Suppressor macrophage (primary cell): ENCODE measurements around the gene PCCA.
A peak's percentile ranks its signal among the peaks of the same experiment; 100 is the strongest.
"Not testable (repeated sequence)": the region's sequence is repeated elsewhere in the genome, so short reads cannot be mapped to it uniquely, and the experiment has no call there.

ENCODE experiments used
- DNase-seq, 4 experiments: peaks; one replicate each; pipeline ENCODE4 v3.0.0-alpha.2; 2020 to 2022

Gene PCCA

GRCh38 chr13:100140441-100140840, 51.5 kb downstream of the PCCA start:
- no peak for DNase-seq

- DNase-seq, result not testable (repeated sequence)
Measured at GRCh38 chr13:100141461-100141961, 52.6 kb downstream of the PCCA start.

DNA sequence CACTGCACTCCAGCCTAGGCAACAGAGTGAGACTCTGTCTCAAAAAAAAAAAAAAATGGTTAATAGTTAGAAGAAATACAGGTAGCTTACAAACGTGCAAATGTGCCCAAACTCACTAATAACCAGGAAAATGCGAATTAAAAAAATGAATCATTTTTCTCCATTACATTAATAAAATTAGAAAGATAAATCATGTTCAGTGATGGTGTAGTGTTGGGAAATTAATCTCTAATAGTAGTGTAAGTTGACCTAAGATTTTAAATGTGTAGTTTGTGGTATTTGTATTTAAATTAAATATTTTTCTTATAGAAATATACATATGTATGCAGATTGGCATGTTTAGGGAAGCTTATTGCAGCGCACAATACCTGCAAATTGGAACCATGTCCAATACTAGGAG, 57.6 kb downstream of the PCCA start:
- DNase-seq, result no peak

- DNase-seq, result no peak
Measured at GRCh38 chr13:100147825-100148224, 58.9 kb downstream of the PCCA start.

- no peak for DNase-seq
Measured at GRCh38 chr13:100148422-100148821, 59.5 kb downstream of the PCCA start.

- DNase-seq, result no peak
Measured at GRCh38 chr13:100149389-100149788, 60.5 kb downstream of the PCCA start.

DNA sequence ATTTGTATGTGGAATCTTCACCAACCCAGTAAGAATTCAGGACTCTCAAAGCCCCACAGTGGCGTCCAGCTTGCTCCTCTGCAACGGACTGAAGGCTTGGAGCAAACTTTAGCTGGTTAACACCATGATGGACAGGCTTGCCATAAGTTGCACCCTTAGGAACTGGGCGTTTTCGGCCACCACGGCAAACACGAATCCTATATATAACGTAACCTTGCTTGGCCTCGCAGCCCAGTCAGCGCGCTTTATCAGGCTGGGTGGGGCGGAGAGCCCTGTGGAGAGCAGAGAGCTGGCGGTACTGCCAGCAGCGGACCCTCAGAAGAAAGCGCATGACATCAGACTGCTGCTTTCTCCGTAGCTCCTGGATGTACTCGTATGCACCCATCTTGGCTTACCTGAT, 61.8 kb downstream of the PCCA start:
- not testable (repeated sequence) for DNase-seq

- DNase-seq, result no peak
Measured at GRCh38 chr13:100154842-100155416, 66.0 kb downstream of the PCCA start.

DNA sequence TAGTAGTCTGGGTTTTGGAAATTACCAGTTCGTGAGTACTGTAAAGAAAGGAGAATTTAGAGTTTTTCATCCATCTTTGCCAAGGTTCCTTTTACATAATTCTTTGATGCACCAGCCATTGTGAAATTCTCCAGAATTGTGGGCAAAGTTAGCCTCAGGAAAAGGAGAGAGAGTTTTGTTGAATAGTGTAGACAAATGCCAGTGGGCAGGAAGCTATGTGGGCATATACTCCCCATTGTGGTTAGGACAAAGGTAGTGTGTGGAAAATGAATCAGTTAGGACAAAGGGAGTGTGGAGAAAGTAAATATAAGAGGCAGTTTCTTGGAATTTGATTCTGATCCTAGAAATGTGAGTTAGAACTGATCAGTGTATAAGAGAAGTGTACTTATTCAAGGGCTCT, 67.9 kb downstream of the PCCA start:
- DNase-seq, result no peak

GRCh38 chr13:100158569-100158968, 69.7 kb downstream of the PCCA start:
- DNase-seq, result no peak

GRCh38 chr13:100159584-100159983, 70.7 kb downstream of the PCCA start:
- no peak for DNase-seq

DNA sequence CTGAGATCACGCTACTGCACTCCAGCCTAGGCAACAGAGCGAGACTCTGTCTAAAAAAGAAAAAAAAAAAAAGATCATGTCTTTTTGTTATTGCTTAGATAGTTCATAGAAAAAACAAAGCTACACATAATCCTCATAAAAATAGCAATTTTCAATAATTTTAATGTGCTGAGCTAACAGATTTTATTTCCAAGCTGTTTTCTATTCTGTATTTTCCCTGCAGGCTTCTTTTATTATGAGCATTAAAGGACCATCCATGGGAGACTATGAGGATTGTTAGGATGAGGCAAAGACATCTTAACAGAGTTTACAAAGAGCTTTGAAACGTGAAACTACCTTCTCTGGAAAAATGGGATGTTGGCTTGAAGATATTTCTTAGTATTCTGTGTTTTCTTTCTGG, 71.6 kb downstream of the PCCA start:
- DNase-seq, result no peak

GRCh38 chr13:100163375-100163774, 74.5 kb downstream of the PCCA start:
- DNase-seq, result no peak

DNA sequence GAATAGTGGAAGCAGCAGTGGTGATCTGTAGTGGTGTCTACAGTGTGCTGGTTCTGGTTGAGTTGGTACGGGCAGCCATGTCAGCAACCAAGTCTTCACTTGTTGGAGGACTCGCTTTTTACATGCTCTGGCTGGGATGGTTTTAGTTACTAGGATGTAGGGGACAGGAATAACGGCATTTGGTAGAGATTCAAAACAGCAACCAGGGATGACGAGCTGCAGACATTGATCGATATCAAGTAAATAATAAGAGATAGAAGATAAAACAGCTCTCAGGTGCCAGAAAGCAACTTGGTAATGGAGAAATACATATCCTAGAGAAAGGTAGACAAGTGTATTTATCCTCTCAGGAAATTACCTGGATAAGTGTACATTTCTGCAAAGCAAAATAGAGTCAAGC, 84.3 kb downstream of the PCCA start:
- no peak for DNase-seq

DNA sequence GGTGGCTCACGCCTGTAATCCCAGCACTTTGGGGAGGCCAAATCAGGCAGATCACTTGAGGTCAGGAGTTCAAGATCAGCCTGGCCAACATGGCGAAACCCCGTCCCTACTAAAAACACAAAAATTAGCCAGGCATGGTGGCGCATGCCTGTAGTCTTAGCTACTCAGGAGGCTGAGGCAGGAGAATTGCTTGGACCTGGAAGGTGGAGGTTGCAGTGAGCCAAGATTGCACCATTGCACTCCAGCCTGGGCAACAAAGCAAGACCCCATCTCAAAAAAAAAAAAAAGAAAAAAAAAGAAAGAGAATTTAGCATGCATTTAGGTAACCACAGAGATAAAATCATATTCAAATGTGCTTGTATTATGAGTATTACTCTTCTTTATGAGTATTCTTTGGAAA, 85.6 kb downstream of the PCCA start:
- DNase-seq, result not testable (repeated sequence)

DNA sequence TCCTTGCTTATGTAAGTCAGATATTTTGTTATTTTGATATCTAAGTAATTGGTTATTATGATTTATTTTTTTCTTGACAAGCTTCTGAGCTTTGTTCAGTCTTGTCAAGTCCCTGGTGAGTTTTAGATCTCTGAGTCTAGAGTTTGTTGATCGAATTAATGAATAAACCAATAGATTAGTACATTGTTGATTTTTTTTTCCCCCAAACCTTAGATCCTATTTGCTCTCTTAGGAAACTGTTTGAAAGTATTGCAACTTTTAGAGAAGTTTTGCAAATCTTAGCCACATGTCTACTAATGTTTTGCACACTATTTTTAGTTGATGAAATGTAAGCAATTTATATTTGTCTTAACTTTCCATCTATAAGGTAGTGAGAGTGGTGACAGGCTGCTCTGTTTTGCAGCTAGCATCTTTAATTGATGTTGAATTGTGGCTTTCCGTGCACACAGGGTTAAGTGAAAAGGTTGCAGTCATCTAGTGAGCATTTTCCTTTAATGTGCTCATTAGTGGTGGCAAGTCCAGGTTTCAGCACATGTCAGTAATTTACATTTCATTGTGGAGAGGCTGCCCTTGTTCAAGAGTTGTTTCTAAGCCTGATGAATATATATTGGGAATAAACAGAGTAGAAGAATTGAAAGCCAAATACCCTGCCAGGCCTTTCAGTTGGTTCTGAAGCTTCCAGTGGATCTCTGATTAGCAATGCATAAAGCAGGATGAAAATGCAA, 86.3 kb downstream of the PCCA start:
- DNase-seq, result no peak

GRCh38 chr13:100175803-100176182, 86.9 kb downstream of the PCCA start:
- no peak for DNase-seq

DNA sequence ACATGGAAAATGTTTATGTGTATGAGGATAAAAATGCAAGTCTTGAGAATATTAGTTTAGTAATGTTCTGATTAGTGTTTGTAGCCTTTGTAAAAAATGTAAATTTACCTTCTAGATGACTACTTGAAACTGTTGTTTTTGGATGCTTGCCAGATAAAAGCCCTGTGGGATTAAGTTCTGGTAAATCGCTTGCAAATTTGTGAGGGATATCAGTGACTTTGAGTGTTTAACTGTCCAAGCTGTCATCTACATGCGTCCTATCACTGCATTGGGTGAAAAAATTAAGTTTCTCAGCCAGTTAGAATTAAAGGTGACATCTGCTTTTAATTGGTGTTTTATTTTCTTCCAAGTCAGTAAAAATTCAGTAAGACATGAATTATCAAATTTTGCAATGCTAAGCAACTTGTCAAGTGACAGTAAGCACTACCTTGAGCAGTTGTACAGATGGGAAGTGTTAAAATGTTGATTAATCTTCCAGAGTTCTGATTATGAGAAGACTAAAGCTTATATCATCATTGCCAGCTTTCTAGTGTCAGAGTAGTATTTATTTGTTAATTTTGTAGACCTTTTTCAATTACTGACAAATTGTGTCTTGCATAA, 88.0 kb downstream of the PCCA start:
- DNase-seq, result no peak

GRCh38 chr13:100178309-100178708, 89.4 kb downstream of the PCCA start:
- no peak for DNase-seq

DNA sequence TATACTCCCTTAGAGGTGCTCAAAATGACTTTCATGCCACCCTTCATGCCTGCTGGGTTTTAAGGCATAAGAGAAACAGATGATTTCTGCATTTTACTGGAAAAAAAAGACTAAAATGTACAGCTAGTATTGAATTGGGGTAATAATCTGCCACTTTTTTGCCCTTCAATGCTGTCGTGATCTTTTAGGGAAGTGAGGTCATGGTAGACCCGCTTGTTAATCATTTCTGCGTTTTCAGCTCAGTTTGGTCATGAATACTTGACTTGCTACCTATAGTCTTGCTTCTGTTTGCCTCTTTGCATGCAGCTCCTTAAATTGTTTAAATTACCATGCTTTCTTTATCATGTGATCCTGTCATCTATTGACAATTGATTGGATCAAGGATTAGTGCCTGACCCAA, 90.4 kb downstream of the PCCA start:
- peak; percentile 21 to 53 (median 37) for DNase-seq

GRCh38 chr13:100182900-100183490, 94.1 kb downstream of the PCCA start:
- no peak for DNase-seq

DNA sequence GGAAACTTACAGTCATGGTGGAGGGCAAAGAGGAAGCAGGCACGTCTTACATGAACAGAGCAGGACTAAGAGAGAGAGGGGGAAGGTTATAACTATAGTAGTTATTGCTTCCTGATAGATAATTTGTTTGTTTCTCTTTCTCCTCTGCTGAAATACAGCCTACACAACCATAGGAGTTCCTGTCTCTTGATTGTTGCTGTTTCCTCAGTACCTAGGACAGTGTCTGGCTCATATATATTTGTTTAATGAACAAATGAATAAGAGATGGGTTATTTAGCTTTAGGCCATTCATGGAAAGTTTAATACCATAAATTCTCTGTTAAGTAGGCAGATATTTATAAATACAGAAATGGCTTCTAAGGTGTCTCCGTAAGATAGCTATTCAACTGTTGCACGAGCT, 95.2 kb downstream of the PCCA start:
- DNase-seq, result no peak

DNA sequence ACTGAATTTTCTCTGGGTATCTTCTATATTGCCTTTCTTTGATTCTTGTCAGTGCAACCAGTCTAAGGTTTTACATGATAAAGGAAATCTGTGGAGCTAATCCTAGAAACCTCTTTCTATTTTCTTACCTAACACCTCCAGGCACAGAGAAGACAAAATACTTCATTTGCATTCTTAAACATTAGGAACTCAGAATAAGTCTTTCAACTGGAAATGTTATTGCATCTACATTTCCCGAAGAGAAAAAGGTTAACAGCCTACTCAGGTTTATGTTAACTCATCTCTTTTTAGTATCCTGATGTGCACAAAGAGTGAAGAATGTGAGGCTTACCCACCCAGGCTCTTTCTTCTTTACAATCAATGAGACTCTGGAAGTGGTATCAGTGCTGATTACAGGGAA, 106.7 kb downstream of the PCCA start:
- DNase-seq, result no peak

GRCh38 chr13:100196375-100196774, 107.5 kb downstream of the PCCA start:
- DNase-seq, result no peak
